ENCODE data around the gene NFIX.

The NFIX gene

DNA sequence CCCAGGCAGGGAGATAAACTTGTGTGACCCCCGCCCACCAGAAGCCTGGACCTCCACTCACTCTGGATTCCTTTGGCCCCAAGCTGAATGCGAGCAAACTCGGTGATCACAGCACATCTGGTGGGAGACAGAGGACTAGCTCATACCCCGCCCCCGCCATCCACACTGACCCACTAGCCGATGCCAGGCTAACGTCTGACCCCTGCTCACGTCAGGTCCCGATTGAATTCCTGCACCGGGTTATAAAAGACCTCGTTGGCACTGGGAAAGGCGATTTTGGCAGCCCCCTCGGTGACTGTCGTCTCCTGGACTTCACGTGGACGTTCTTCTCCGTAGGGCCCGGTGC is 120.6 kb downstream of the NFIX start:
- DNase-seq = no peak

DNA sequence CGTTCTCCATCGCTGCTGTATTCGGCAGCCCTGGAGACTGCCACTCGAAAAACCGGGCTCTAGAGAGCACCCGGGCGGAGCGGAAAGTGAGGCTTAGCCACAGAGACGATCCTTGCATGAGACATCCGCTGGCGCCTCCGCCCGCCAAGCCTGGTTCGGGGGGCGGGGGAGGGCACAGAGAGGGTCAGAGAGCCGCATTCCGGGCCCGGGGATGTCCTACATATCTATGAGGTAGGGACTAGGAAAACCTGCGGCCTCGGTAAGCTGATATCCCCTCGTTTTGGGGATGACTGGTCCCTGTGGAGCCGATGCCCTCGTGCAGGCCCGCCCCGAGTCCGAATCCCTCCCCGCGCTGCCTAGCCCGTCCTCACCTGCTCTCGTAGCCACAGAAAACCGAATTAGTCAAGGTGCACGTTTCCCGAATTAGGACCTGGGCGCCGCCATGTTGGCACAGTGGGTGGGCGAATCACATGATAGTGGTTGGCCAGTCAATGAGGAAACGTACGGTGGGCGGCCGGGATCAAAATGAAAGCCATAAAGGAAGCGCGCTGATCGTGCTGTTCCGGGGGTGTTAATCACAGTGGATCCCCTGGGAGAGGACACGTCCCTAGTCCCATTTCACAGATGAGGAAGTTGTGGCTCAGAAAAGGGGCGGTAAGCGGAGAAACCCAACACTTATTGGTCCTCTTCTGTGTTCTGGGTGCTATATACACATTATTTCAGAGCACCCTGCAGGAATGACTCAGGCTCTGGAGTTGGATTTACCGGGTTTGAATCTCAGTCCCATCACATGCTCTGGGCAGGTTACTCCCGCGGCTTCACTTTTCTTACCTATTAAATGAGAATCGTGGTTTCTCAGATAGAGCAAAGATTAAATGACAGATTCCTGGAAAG is 121.3 kb downstream of the NFIX start, which contains the start of gene TRMT1:
Gene TRMT1, minus strand, starts transcription at position 459 of the 894 bp plus-strand sequence. Its CDS starts 341 bp downstream, at position 118.
- peak; percentile 86 for DNase-seq

DNA sequence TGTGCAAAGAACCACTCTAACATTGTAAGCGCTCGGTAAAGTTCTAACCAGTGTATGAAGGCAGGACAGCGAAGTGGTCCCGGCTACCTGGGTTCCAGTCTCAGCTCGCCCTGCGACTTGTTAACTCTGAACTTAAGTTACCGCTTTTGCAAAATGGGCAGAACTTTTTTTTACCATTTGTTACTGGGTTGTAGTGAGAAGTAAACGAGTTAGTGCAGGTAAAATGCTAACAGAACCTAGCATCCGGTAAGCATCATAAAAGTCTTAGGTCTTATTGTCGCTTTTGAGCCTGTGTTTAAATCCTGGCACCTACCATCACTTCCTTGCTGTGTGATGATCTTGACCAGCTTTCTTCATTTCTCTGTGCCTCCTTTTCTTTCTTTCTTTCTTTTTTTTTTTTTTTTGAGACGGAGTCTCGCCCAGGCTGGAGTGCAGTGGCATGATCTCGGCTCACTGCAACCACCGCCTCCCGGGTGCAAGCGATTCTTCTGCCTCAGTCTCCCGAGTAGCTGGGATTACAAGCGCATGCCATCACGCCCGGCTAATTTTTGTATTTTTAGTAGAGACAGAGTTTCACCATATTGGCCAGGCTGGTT is 122.0 kb downstream of the NFIX start:
- no peak for DNase-seq

- DNase-seq = peak; percentile 78
These were observed 122.6 kb downstream of the NFIX start, which contains the start of gene NACC1 for GRCh38 chr19:13117772-13118423. Gene NACC1, plus strand, starts transcription at chr19:13118264. Its CDS starts 16,944 bp downstream, at chr19:13135208.

- DNase-seq = peak; percentile 49
These were observed 123.3 kb downstream of the NFIX start for GRCh38 chr19:13118424-13119193.

DNA sequence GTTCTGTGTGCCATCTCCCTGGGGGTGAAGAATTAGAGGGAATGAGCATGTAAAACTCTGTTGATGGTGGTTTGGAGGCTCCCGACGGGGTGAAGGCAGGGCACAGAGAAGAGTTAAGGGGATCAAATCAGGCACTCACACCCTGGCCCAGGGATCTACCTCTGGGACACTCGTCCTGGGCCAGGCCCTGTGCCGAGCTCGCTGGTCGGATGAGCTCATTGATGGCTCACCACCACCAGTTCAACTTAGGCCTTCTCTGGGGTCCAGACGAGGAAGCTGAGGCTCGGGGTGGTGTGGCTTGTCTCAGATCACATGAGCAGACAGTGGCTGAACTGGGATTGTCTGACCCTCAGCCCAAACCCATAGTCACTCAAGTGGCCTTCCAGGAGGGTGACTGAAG is 124.4 kb downstream of the NFIX start:
- DNase-seq = no peak

DNA sequence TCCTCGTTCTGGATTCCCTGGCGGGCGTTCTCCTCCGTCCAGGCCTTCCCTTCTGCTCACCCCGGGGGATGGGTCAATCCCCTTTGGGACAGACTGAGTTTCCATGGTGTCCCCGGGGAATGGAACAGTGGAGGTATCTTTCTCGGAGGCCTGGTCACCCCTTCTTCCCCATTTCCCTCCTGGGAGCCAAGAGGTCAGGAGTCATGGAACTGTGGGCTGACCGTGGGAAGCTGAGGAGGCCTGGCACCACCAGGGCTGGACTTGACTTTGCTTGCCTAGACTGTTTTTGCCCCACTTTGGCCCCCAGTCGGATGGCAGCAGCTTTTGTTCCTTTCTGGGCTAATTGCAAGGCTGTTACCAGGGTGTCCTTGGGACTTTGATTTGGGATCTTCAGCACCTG is 124.8 kb downstream of the NFIX start:
- DNase-seq = no peak

DNA sequence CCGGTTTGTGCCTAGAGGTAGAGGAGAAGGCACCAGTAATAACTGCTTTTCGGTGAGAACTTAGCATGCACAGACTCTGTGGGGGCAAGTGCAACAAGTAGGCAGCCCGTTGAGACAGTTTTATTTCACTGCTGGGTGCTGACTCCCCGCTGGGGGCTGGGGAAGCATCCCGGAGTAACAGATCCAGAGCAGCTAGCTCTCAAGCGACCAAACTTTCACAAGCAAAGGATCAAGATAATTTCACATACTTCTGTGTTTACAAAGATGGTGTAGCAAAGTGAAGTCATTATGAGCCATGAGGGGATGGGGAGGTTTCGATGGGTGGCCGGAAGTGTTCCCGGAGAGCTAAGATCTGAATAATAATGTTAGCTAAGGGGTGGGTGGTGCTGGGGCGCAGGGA is 125.5 kb downstream of the NFIX start:
- DNase-seq = no peak

DNA sequence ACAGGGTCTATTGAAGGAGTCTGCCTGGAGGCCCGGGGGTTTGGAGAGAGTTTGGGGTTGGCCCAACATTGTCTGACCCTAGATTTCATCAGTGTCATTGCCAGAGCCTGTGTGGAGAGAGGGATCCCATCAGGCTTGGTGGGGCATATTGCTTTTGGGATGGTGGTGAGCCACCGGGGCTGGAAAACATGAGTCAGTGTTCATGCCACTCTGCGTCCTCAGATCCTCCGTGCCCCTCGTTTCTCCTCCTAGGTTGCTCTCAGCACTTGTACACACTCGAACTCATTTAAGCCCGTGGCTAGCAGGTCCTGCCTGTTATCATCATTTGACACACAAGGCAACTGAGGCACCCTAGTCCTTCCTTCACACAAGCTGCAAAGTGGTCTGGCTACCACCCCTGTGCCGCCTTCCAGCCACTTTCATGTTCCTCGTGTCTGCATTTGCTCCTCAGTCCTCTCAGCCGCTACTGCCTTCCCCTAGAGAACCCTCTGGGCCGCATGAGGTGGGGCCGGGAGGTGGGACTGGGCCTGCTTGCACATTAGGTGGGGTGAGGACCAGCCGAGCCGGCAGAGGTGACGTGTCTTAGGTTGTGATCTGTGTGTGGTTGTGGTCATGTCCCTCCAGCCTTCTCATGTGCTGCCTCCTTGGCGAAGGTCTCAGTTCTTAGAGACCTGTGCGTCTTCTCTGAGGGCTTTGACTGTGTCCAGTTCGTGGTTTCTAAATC is 126.4 kb downstream of the NFIX start:
- DNase-seq = no peak

DNA sequence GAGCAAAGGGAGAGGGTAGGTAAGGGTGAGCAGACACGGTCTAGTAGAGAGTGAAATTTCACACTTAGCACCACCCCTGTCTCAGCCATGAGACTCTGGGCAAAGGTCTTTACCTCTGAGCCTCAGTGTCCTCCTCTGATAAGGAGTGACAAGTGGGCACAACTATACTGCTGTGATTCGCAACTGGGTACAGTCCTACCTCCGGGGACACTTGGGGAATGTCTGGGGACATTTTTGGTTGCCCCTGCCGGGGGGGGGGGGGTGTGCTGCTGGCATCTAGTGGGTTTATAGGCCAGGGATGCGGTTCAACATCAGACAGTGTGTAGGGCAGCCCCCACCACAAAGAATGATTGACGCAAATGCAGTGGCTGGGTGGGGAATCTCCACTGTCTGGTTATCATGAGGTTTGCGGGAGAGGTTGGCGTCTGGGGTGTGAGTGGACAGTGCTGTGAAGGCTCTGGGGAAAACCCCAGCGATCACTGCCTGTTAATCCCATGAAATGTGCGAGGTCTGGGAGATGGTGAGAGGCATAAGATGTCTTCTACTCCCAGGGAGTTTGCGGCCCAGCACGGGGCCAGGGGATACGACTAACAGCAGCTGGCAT is 127.1 kb downstream of the NFIX start:
- DNase-seq = no peak

DNA sequence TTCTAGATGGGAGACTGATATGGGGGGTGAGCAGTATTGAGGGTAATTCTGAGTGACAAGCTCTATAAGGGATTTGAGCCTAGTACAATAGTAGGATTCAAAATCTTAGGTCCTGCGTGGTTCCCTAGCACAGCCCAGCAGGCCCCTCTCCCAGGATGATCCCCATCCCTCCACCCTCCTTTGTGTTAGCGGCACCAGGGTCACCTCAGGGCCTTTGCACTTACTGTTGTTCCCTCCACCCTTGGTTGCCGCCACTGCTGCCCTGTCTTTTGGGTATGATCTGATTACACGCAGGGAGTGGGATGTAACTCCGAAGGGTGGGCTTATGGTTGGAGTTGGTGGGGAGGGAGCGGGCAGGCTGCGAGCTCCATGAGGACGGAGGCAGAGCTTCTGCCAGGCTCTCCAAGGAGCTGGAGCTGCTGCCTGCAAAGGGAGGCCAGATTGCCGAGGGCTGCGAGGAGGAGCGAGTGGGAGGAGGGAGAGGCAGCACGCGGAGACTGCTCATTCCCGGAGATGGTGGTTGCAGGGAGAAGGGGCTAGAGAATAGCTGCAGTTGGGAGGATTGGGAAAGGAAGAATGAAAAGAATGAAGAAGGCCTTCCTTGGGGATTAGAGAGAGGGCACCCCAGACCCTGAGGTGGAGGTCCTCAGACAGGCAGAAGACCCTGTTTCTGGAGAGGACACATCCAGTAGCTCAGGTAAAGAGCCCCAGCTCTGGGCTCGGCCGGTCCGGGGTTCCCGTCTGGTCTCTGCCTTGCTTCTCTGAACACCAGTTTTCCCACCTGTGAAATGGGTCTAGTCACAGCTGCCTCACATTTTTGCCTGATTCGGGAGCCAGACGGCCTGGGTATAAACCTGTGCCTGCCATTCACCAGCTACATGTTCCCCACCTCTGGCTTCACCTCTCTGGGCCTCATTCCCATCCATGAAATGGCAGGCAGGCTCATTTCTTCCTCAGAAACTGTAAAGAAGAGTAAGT is 128.0 kb downstream of the NFIX start:
- DNase-seq = no peak

GRCh38 chr19:13127051-13127450 is 131.8 kb downstream of the NFIX start:
- DNase-seq = no peak

DNA sequence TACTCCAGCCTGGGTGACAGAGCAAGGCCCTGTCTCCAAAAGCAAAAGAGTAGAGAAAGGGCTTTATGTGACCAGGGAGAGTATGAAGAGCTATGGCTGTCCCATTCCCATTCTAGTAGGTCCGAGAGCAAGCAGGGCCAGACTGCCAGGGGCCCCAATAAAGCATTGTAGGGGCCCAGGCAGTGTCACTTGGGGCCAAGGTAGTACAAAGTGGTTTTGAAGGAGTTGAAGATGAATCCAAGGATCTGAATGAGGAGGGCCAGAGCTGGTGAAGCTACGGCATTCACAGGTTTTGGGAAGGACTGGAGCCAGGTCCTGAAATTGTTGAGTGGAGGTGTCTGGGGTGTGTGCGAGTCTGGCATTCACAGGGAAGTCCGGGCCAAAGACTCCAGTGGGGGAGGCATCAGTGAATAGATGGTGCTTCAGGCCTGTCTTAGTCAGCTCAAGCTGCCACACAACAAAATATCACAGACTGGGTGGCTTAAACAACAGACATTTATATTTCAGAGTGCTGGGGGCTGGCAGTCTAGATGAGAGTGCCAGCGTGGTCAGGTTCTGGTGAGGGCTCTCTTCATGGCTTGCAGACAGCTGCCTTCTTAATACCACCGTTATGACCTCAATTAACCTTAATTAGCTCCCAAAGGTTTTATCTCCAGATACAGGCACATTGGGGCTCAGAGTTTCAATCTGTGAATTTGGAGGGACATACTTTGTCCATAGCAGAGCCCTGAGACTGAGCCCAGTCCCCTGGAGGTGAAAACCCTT is 132.7 kb downstream of the NFIX start:
- DNase-seq = no peak

DNA sequence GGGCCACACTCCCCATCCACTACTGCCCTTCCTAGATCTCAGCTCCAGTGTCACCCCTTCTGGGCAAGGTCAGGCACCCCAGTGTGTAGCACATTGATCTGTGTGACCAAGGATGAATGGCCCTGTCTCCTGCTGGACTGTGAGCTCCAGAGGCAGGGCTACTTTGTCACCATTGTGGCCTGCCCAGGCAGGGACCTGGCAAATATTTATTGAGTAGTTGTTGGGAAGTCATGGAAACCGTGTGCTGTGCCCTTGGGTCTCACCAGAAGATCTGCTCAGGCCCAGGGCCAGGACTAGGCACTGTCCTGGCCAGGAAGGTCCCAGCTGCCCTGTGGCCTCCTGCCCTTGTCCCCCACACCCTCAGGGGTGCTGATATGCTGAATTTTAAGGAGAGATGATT is 133.3 kb downstream of the NFIX start:
- no peak for DNase-seq

GRCh38 chr19:13129384-13129783 is 134.1 kb downstream of the NFIX start:
- DNase-seq = no peak

- no peak for DNase-seq
These were observed 135.7 kb downstream of the NFIX start for GRCh38 chr19:13130886-13131490.

DNA sequence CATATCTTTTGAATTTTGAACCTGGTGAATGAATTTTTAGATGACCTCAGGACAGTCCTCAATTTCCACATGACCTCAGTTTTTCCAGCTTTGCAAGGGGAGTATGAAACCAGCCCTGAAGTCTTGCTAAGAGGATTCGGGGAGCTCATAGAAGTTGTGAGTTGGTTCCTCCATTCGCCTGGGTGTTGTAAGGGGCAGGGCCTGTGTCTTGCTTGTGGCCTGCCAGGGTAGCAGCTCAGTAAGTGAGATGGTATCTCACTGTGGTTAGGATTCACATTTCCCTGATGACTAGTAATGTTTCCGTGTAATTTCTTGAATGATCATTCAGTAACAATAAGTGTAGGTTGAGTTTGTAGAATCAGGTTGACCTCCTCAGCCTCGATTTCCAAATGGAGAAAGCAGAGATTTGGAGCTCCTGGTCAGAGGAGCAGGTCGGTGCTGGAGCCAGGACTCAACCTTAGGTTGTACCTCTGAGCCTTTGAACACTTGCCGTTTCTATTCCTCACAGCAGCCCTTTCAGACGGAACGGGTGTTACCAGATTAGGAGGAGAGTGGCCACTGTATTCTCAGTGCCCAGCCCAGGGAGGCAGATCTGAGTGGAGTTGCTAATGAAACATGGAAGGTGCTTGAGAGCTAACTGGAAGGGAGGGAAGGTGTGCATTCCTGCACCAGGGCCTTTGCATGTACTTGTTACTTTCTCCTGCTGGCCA is 137.4 kb downstream of the NFIX start:
- peak; percentile 40 for DNase-seq

GRCh38 chr19:13133241-13133870 is 138.1 kb downstream of the NFIX start:
- DNase-seq = no peak
